ENCODE data around the gene SMIM33. TPM values are rescaled to one million over a fixed set of nuclear protein-coding genes. Genes with fewer than 3 reads are reported as not detected.
"Not testable (repeated sequence)": the region's sequence is repeated elsewhere in the genome, so short reads cannot be mapped to it uniquely, and the experiment has no call there.

The SMIM33 gene
- total RNA-seq, 1 experiment from 2014 or later, result not detected

DNA sequence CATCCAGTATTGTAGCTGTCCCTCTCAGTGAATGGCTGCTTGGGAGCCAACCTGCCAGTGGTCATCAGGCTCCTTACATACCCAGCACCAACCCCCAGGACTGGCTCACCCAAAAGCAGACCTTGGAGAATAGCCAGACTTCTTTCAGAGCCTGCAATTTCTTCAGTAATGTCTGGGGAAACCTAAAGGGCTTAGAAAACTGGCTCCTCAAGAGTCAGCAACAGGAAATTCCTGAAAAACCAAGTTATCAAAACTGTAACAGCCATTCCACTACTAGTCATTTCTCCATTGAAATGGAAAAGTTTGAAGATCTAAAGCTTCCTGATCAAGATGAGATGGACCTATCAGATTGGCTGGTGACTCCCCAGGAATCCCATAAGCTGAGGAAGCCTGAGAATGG is 24.0 kb downstream of the SMIM33 start:
- BruUV-seq (replicated peaks), result no TSS peak
- ChIA-PET CTCF (interaction anchor here (0.6 to 4.9 kb wide), 4 partner anchors 15 to 73 kb away, joined by 3 to 28 read pairs (median 4); no protein-coding TSS in a partner anchor), POLR2A (interaction anchor here (0.6 to 1.6 kb wide), 2 partner anchors 12 to 154 kb away, joined by 3 to 11 read pairs; partner anchors contain the start of gene STING1)
- no peak overlapping the region for H3K27ac Mint-ChIP-seq (ENCODE audit: low read depth, unreplicated experiment)
- H3K36me3 Mint-ChIP-seq (ENCODE audit: insufficient read depth, unreplicated experiment), result no peaks in the 10 kb centered on the region
- H3K9me3 Mint-ChIP-seq (ENCODE audit: unreplicated experiment), result no peaks in the 10 kb centered on the region
- no peak overlapping the region for H3K4me3 Mint-ChIP-seq (ENCODE audit: unreplicated experiment)
- intact Hi-C loops (cut with micrococcal nuclease), result no loop called here
- TF ChIP-seq, protein P1, sequence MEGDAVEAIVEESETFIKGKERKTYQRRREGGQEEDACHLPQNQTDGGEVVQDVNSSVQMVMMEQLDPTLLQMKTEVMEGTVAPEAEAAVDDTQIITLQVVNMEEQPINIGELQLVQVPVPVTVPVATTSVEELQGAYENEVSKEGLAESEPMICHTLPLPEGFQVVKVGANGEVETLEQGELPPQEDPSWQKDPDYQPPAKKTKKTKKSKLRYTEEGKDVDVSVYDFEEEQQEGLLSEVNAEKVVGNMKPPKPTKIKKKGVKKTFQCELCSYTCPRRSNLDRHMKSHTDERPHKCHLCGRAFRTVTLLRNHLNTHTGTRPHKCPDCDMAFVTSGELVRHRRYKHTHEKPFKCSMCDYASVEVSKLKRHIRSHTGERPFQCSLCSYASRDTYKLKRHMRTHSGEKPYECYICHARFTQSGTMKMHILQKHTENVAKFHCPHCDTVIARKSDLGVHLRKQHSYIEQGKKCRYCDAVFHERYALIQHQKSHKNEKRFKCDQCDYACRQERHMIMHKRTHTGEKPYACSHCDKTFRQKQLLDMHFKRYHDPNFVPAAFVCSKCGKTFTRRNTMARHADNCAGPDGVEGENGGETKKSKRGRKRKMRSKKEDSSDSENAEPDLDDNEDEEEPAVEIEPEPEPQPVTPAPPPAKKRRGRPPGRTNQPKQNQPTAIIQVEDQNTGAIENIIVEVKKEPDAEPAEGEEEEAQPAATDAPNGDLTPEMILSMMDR (IDR thresholded peaks at IDR 0.05; ENCODE audit: unreplicated experiment), result no peak
- no peaks in the 10 kb centered on the region for H3K27me3 Mint-ChIP-seq (ENCODE audit: insufficient read depth, unreplicated experiment)
- peaks cover 9% of the 10 kb centered on the region for H3K4me1 Mint-ChIP-seq (ENCODE audit: insufficient read depth, unreplicated experiment)
- DNase-seq (ENCODE audit: unreplicated experiment), result no peak

DNA sequence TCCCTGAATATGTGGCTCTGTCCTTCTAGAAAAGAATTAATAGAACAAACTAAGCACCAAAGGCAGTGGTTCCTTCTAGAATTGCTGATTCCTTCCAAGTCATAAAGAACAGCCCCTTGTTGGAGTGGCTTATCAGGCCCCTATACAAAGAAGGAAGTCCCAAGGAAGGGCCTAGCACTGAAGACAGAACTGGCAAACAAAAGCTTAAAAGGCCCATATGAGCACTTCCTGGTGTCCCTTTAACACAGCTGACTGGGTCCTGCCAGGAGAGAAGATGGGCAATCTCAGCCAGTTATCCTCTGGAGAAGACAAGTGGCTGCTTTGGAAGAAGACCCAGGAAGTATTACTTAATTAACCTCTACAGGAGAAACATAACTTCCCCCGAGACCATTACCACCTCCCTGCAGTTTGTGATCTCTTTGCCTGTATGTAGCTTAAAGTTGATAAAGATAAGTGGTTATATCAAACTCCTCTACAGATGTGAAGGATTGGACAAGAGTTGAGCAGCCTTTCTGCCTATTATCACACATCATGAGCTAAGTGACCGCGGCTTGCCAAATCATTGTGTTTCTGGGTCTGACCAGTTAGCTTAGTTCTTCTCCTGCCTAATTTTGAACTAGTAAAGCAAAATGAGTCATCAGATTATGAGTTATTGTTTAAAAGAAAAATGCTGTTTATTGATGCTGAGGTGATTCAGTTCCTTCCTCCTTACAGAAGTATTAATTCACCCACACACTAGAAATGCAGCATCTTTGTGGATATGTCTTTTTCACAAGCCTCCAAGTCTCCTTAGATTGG is 25.0 kb downstream of the SMIM33 start:
- CTCF ChIA-PET, result interaction anchor here (0.7 to 4.9 kb wide), 3 partner anchors 13 to 74 kb away, joined by 4 to 28 read pairs (median 6); partner anchors contain the start of gene STING1
- peak; percentile 83 for DNase-seq (ENCODE audit: unreplicated experiment)
- TF ChIP-seq, protein P1 (IDR thresholded peaks at IDR 0.05; ENCODE audit: unreplicated experiment), result no peak
- POLR2A ChIA-PET, result interaction anchor here (0.6 to 0.9 kb wide), 2 partner anchors 13 to 155 kb away, joined by 3 read pairs; partner anchors contain the start of gene STING1
- intact Hi-C loops (cut with micrococcal nuclease), result no loop called here
- BruUV-seq (replicated peaks), result no TSS peak
- H3K36me3 Mint-ChIP-seq (ENCODE audit: insufficient read depth, unreplicated experiment), result no peaks in the 10 kb centered on the region
- H3K27ac Mint-ChIP-seq (ENCODE audit: low read depth, unreplicated experiment), result no peak overlapping the region
- H3K4me3 Mint-ChIP-seq (ENCODE audit: unreplicated experiment), result no peak overlapping the region
- no peaks in the 10 kb centered on the region for H3K27me3 Mint-ChIP-seq (ENCODE audit: insufficient read depth, unreplicated experiment)
- no peaks in the 10 kb centered on the region for H3K9me3 Mint-ChIP-seq (ENCODE audit: unreplicated experiment)
- peaks cover 9% of the 10 kb centered on the region for H3K4me1 Mint-ChIP-seq (ENCODE audit: insufficient read depth, unreplicated experiment)

DNA sequence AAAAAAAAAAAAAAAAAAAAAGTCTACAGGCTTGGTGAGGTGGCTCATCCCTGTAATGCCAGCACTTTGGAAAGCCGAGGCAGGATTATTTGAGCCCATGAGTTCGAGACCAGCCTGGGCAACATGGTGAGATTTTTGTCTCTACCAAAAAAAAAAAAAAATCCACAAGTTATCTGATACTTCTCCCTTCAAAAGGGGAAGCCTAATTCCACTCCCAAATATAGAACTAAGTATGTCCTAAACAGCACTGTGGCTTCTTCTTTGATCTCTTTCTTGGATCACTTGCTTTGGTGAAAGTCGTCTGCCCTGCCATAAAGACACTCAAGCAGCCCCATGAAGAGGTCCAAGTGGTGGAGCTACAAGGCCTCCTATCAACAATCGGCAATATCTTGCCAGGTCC is 30.6 kb downstream of the SMIM33 start:
- ChIA-PET CTCF (interaction anchor here (0.8 to 5.4 kb wide), 5 partner anchors 10 to 1534 kb away, joined by 4 to 33 read pairs (median 7); no protein-coding TSS in a partner anchor), POLR2A (interaction anchor here (0.6 kb wide), 1 partner anchor 293 kb away, joined by 3 read pairs; no protein-coding TSS in a partner anchor)
- intact Hi-C loops (cut with micrococcal nuclease), result no loop called here
- BruUV-seq (replicated peaks), result no TSS peak
- DNase-seq (ENCODE audit: unreplicated experiment), result no peak
- no peaks in the 10 kb centered on the region for H3K4me1 Mint-ChIP-seq (ENCODE audit: insufficient read depth, unreplicated experiment)
- H3K27ac Mint-ChIP-seq (ENCODE audit: low read depth, unreplicated experiment), result no peak overlapping the region
- H3K9me3 Mint-ChIP-seq (ENCODE audit: unreplicated experiment), result no peaks in the 10 kb centered on the region
- H3K36me3 Mint-ChIP-seq (ENCODE audit: insufficient read depth, unreplicated experiment), result no peaks in the 10 kb centered on the region
- TF ChIP-seq, protein P1 (IDR thresholded peaks at IDR 0.05; ENCODE audit: unreplicated experiment), result no peak
- no peak overlapping the region for H3K4me3 Mint-ChIP-seq (ENCODE audit: unreplicated experiment)
- H3K27me3 Mint-ChIP-seq (ENCODE audit: insufficient read depth, unreplicated experiment), result no peaks in the 10 kb centered on the region

DNA sequence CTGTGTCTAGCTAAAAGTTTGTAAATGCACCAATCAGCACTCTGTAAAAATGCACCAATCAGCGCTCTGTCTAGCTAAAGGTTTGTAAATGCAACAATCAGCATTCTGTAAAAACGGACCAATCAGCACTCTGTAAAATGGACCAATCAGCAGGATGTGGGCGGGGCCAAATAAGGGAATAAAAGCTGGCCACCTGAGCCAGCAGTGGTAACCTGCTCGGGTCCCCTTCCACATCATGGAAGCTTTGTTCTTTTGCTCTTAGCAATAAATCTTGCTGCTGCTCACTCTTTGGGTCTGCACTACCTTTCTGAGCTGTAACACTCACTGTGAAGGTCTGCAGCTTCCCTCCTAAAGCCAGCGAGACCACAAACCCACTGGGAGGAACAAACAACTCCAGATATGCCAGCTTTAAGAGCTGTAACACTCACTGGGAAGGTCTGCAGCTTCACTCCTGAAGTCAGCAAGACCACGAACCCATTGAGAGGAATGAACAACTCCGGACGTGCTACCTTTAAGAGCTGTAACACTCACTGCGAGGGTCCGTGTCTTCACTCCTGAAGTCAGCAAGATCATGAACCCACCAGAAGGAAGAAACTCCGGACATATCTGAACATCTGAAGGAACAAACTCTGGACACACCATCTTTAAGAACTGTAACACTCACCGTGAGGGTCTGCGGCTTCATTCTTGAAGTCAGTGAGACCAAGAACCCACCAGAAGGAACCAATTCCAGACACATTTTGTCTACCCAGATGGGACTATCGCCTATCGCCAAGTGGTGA is 32.4 kb downstream of the SMIM33 start:
- BruUV-seq (replicated peaks); DNase-seq (ENCODE audit: unreplicated experiment); H3K36me3 Mint-ChIP-seq (ENCODE audit: insufficient read depth, unreplicated experiment); POLR2A ChIA-PET; H3K9me3 Mint-ChIP-seq (ENCODE audit: unreplicated experiment); H3K4me1 Mint-ChIP-seq (ENCODE audit: insufficient read depth, unreplicated experiment); H3K27me3 Mint-ChIP-seq (ENCODE audit: insufficient read depth, unreplicated experiment); intact Hi-C loops (cut with micrococcal nuclease); H3K4me3 Mint-ChIP-seq (ENCODE audit: unreplicated experiment); H3K27ac Mint-ChIP-seq (ENCODE audit: low read depth, unreplicated experiment): not testable (repeated sequence)
- CTCF ChIA-PET, result interaction anchor here (0.8 to 5.4 kb wide), 4 partner anchors 9 to 81 kb away, joined by 3 to 33 read pairs (median 8); no protein-coding TSS in a partner anchor

DNA sequence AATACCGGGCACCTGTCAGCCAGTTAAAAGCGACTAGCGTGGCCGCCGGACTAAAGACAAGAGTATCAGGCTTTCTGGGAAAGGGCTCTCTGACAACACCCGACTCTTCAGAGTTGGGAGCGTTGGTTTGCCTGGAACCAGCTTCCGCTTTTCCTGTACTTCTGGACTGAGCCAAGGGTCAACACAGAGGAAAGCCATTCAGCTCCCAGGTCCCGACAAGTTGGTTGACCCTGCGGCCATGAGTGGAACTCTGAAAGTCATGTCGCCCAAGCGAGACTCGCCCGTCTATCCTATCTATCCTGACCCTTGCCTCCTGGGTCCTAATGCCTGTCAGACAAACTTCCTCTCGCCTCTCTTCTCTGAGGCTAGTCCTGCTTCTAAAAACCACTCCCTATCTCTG is 33.1 kb downstream of the SMIM33 start:
- POLR2A ChIA-PET, result interaction anchor here (0.7 kb wide), 1 partner anchor 48 kb away, joined by 3 read pairs; no protein-coding TSS in a partner anchor
- BruUV-seq (replicated peaks); H3K4me1 Mint-ChIP-seq (ENCODE audit: insufficient read depth, unreplicated experiment); DNase-seq (ENCODE audit: unreplicated experiment); H3K27ac Mint-ChIP-seq (ENCODE audit: low read depth, unreplicated experiment); intact Hi-C loops (cut with micrococcal nuclease); H3K27me3 Mint-ChIP-seq (ENCODE audit: insufficient read depth, unreplicated experiment); H3K9me3 Mint-ChIP-seq (ENCODE audit: unreplicated experiment); H3K36me3 Mint-ChIP-seq (ENCODE audit: insufficient read depth, unreplicated experiment); H3K4me3 Mint-ChIP-seq (ENCODE audit: unreplicated experiment): not testable (repeated sequence)
- CTCF ChIA-PET, result interaction anchor here (1.8 to 5.4 kb wide), 2 partner anchors 11 to 81 kb away, joined by 6 to 33 read pairs; no protein-coding TSS in a partner anchor

DNA sequence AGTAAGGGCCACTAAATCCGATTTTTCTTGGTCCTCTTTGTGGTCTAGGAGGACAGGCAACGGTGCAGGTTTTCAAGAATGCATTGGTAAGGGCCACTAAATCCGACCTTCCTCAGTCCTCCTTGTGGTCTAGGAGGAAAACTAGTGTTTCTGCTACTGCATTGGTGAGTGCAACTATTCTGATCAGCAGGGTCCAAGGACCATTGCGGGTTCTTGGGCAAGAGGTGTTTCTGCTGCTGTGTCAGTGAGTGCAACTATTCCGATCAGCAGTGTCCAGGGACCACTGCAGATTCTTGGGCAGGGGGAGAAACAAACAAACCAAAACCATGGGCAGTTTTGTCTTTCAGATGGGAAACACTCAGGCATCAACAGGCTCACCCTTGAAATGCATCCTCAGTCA is 33.9 kb downstream of the SMIM33 start:
- intact Hi-C loops (cut with micrococcal nuclease); H3K27ac Mint-ChIP-seq (ENCODE audit: low read depth, unreplicated experiment): not testable (repeated sequence)
- POLR2A ChIA-PET, result interaction anchor here (0.6 kb wide), 1 partner anchor 75 kb away, joined by 3 read pairs; no protein-coding TSS in a partner anchor

More for the DNA sequence above, 33.9 kb downstream of the SMIM33 start:
- not testable (repeated sequence) for H3K36me3 Mint-ChIP-seq (ENCODE audit: insufficient read depth, unreplicated experiment); H3K4me3 Mint-ChIP-seq (ENCODE audit: unreplicated experiment); H3K9me3 Mint-ChIP-seq (ENCODE audit: unreplicated experiment); H3K4me1 Mint-ChIP-seq (ENCODE audit: insufficient read depth, unreplicated experiment); BruUV-seq (replicated peaks); DNase-seq (ENCODE audit: unreplicated experiment); H3K27me3 Mint-ChIP-seq (ENCODE audit: insufficient read depth, unreplicated experiment)
- CTCF ChIA-PET, result interaction anchor here (1.8 to 5.4 kb wide), 2 partner anchors 10 to 82 kb away, joined by 6 to 33 read pairs; no protein-coding TSS in a partner anchor

Measured in MCF 10A (cell line).